H9 (cell line): Measurements from ENCODE around the gene ZFAND5. TPM values are rescaled to one million over a fixed set of nuclear protein-coding genes. Genes with fewer than 3 reads are reported as not detected.

ENCODE experiments used
- DNase-seq: peaks from one replicate; pipeline ENCODE4 v3.0.0-alpha.2; 2017
- H2AFZ ChIP-seq: one replicate; pipeline ENCODE4 v1.6.1; 2013; ENCODE audit warnings: mild to moderate bottlenecking, low read length, control low read depth, moderate library complexity
- H2AK5ac ChIP-seq: 2 replicates; pipeline ENCODE4 v1.6.1; 2013; ENCODE audit warnings: low read length, control low read depth, mixed read lengths; ENCODE audit not compliant: insufficient read length
- H2BK120ac ChIP-seq: one replicate; pipeline ENCODE4 v1.6.1; 2013; ENCODE audit warnings: low read depth, mild to moderate bottlenecking, low read length, control low read depth, inconsistent platforms; ENCODE audit not compliant: poor library complexity, severe bottlenecking
- H2BK12ac ChIP-seq: 2 replicates; pipeline ENCODE4 v1.6.1; 2013; ENCODE audit warnings: low read length, control low read depth, mixed read lengths, low read depth; ENCODE audit not compliant: insufficient read length
- H2BK15ac ChIP-seq: 2 replicates; pipeline ENCODE4 v1.6.1; 2013; ENCODE audit warnings: low read depth, low read length, control low read depth
- H2BK20ac ChIP-seq: one replicate; pipeline ENCODE4 v1.6.1; 2013; ENCODE audit warnings: low read depth, mild to moderate bottlenecking, low read length, control low read depth, inconsistent platforms; ENCODE audit not compliant: poor library complexity, severe bottlenecking
- H2BK5ac ChIP-seq: 2 replicates; pipeline ENCODE4 v1.6.1; 2013; ENCODE audit warnings: low read length, control low read depth, mixed read lengths; ENCODE audit not compliant: insufficient read length
- H3K14ac ChIP-seq: 2 replicates; pipeline ENCODE4 v1.6.1; 2013; ENCODE audit warnings: low read length, control low read depth; ENCODE audit not compliant: insufficient read depth
- H3K18ac ChIP-seq: 2 replicates; pipeline ENCODE4 v1.6.1; 2013; ENCODE audit warnings: low read depth, mild to moderate bottlenecking, mixed read lengths, low read length, control low read depth; ENCODE audit not compliant: insufficient read length
- H3K23ac ChIP-seq: 2 replicates; pipeline ENCODE4 v1.6.1; 2013; ENCODE audit warnings: low read length, control low read depth, mixed read lengths, low read depth; ENCODE audit not compliant: insufficient read length
- H3K23me2 ChIP-seq: 2 replicates; pipeline ENCODE4 v1.6.1; 2013; ENCODE audit warnings: low read depth, mild to moderate bottlenecking, mixed read lengths, low read length, control low read depth; ENCODE audit not compliant: insufficient read length, poor library complexity, severe bottlenecking
- H3K27ac ChIP-seq: 2 replicates; pipeline ENCODE4 v1.5.1; 2013; ENCODE audit warnings: low read length, control low read depth, mixed read lengths, low read depth; ENCODE audit not compliant: insufficient read length
- H3K27me3 ChIP-seq: 2 replicates; pipeline ENCODE4 v1.6.1; 2013; ENCODE audit warnings: low read length, control low read depth, inconsistent platforms; ENCODE audit not compliant: insufficient read depth
- H3K4ac ChIP-seq: 2 replicates; pipeline ENCODE4 v1.6.1; 2013; ENCODE audit warnings: low read depth, mild to moderate bottlenecking, control low read depth, inconsistent platforms, low read length, moderate library complexity
- H3K4me1 ChIP-seq: 2 replicates; pipeline ENCODE4 v1.6.1; 2013; ENCODE audit warnings: low read length, control low read depth, inconsistent platforms; ENCODE audit not compliant: insufficient read depth
- H3K4me2 ChIP-seq: 2 replicates; pipeline ENCODE4 v1.6.1; 2013; ENCODE audit warnings: low read length, control low read depth, mixed read lengths; ENCODE audit not compliant: insufficient read length, insufficient read depth
- H3K56ac ChIP-seq: 2 replicates; pipeline ENCODE4 v1.6.1; 2013; ENCODE audit warnings: low read depth, mild to moderate bottlenecking, mixed read lengths, low read length, control low read depth; ENCODE audit not compliant: insufficient read length
- H3K79me1 ChIP-seq: 2 replicates; pipeline ENCODE4 v1.6.1; 2013; ENCODE audit warnings: low read depth, mild to moderate bottlenecking, moderate library complexity, low read length, control low read depth, inconsistent platforms; ENCODE audit not compliant: insufficient read depth, poor library complexity, severe bottlenecking
- H3K79me2 ChIP-seq: 2 replicates; pipeline ENCODE4 v1.6.1; 2013; ENCODE audit warnings: low read length, control low read depth, inconsistent platforms; ENCODE audit not compliant: insufficient read depth
- H3K9ac ChIP-seq: 2 replicates; pipeline ENCODE4 v1.6.1; 2013; ENCODE audit warnings: low read length, control low read depth, mixed read lengths; ENCODE audit not compliant: insufficient read length; ENCODE audit errors: extremely low read depth
- H3K9me3 ChIP-seq: one replicate; pipeline ENCODE4 v1.6.1; 2013; ENCODE audit warnings: low read depth, low read length, inconsistent platforms; ENCODE audit not compliant: control insufficient read depth
- H3T11ph ChIP-seq: one replicate; pipeline ENCODE4 v1.6.1; 2013; ENCODE audit warnings: mild to moderate bottlenecking, low read length, control low read depth, inconsistent platforms
- H4K20me1 ChIP-seq: one replicate; pipeline ENCODE4 v1.6.1; 2013; ENCODE audit not compliant: control insufficient read depth, insufficient read length, insufficient read depth
- H4K5ac ChIP-seq: 2 replicates; pipeline ENCODE4 v1.6.1; 2013; ENCODE audit warnings: low read depth, mild to moderate bottlenecking, mixed read lengths, low read length, control low read depth; ENCODE audit not compliant: insufficient read length
- H4K8ac ChIP-seq: replicated peaks from 2 replicates; pipeline ENCODE4 v1.6.1; 2013; ENCODE audit warnings: low read length, control low read depth, mixed read lengths, low read depth; ENCODE audit not compliant: insufficient read length
- H4K91ac ChIP-seq: 2 replicates; pipeline ENCODE4 v1.6.1; 2013; ENCODE audit warnings: low read depth, mild to moderate bottlenecking, moderate library complexity, mixed read lengths, low read length, control low read depth; ENCODE audit not compliant: insufficient read length
- H3K27ac Mint-ChIP-seq, 3 experiments: 2 replicates in 2 of 3; 3 replicates in 1 of 3; pipeline ENCODE4 v1.8.0; 2020 to 2021; ENCODE audit warnings: mixed read lengths in 3 of 3, mild to moderate bottlenecking in 1 of 3, moderate library complexity in 1 of 3
- H3K27me3 Mint-ChIP-seq: 2 replicates; pipeline ENCODE4 v1.8.0; 2021; ENCODE audit warnings: low read depth, mild to moderate bottlenecking, moderate library complexity, mixed read lengths
- H3K36me3 Mint-ChIP-seq, 3 experiments: 2 replicates in 2 of 3; 3 replicates in 1 of 3; pipeline ENCODE4 v1.8.0; 2020 to 2021; ENCODE audit warnings: low read depth in 3 of 3, mixed read lengths in 3 of 3; ENCODE audit not compliant: insufficient read depth in 1 of 3
- H3K4me1 Mint-ChIP-seq, 2 experiments: 2 replicates each; pipeline ENCODE4 v1.8.0; 2020; ENCODE audit warnings: mixed read lengths in 2 of 2
- H3K4me3 Mint-ChIP-seq, 2 experiments: 2 replicates in 1 of 2; 3 replicates in 1 of 2; pipeline ENCODE4 v1.8.0; 2020 to 2021; ENCODE audit warnings: mild to moderate bottlenecking in 2 of 2, mixed read lengths in 2 of 2, moderate library complexity in 1 of 2
- H3K9me3 Mint-ChIP-seq, 2 experiments: 2 replicates in 1 of 2; 3 replicates in 1 of 2; pipeline ENCODE4 v1.8.0; 2020; ENCODE audit warnings: mild to moderate bottlenecking in 2 of 2, mixed read lengths in 2 of 2, moderate library complexity in 1 of 2
- CTCF ChIP-seq: fragments of 200-600 bp; sonication (generic); conservative IDR thresholded peaks from 3 replicates; pipeline ENCODE4 v1.8.0; 2021; ENCODE audit warnings: antibody characterized with exemption, mild to moderate bottlenecking
- WGBS: extraction: QIAGEN DNeasy Blood & Tissue Kit; methylation state at CpG from one replicate; pipeline ENCODE4 v1.1.7; 2013; ENCODE audit warnings: missing lambda C conversion rate, low lambda C conversion rate, mixed read lengths; ENCODE audit not compliant: insufficient read length; ENCODE audit errors: extremely low coverage; 5-methylcytosine and 5-hydroxymethylcytosine counted together
- total RNA-seq: library from RNA; stranded (reverse); gene quantifications from 2 replicates; pipeline ENCODE4 v1.2.1, GENCODE V29; 2021

ZFAND5 gene
- total RNA-seq, 1 experiment from 2014 or later: 304 TPM

- peak overlapping the region; percentile 51 for H3K9ac ChIP-seq
- no peak overlapping the region for H4K8ac ChIP-seq
- no peak overlapping the region for H2BK20ac ChIP-seq
- H4K20me1 ChIP-seq: no peaks in the 10 kb centered on the region
- peaks cover 13% of the 10 kb centered on the region for H3K23me2 ChIP-seq
- H2BK5ac ChIP-seq: no peak overlapping the region
- Mint-ChIP-seq H3K27me3 (no peaks in the 10 kb centered on the region), H3K9me3 (peaks cover 2% of the 10 kb centered on the region in 2 experiments; a peak in 1 of 5 replicates), H3K4me1 (peaks cover 44 to 47% of the 10 kb centered on the region in 2 experiments), H3K36me3 (peaks cover 35 to 58% (median 56%) of the 10 kb centered on the region in 3 experiments), H3K27ac (peak overlapping the region; percentile 85 to 92 (median 91); a peak in 5 of 7 replicates), H3K4me3 (peak overlapping the region; percentile 85 to 95)
- no peak overlapping the region for H4K91ac ChIP-seq
- no peaks in the 10 kb centered on the region for H3K4me1 ChIP-seq
- no peak overlapping the region for H2AK5ac ChIP-seq
- H4K5ac ChIP-seq: no peak overlapping the region
- H2AFZ ChIP-seq: no peak overlapping the region
- no peaks in the 10 kb centered on the region for H3K27me3 ChIP-seq
- no peak overlapping the region for H3K14ac ChIP-seq
- DNase-seq: no peak
- no peak overlapping the region for H3K23ac ChIP-seq
- H3K56ac ChIP-seq: no peak overlapping the region
- H3K79me2 ChIP-seq: peaks cover 57% of the 10 kb centered on the region
- no peak overlapping the region for H3T11ph ChIP-seq
- H2BK120ac ChIP-seq: no peak overlapping the region
- no peak for TF ChIP-seq CTCF
- H3K18ac ChIP-seq: no peak overlapping the region
- no peak overlapping the region for H3K4ac ChIP-seq
- no peak overlapping the region for H2BK15ac ChIP-seq
- peak overlapping the region; percentile 66 for H3K4me2 ChIP-seq
- H3K27ac ChIP-seq: no peak overlapping the region
- H2BK12ac ChIP-seq: no peak overlapping the region
- H3K9me3 ChIP-seq: no peaks in the 10 kb centered on the region
- whole genome bisulfite sequencing: no CpG with 5 or more reads among the region's 2 CpGs
- peaks cover 4% of the 10 kb centered on the region for H3K79me1 ChIP-seq
These were observed 1.8 kb downstream of the ZFAND5 start for GRCh38 chr9:72363236-72363635.
